ENCODE results near the gene TNNI3K.
"Not testable (repeated sequence)": the region's sequence is repeated elsewhere in the genome, so short reads cannot be mapped to it uniquely, and the experiment has no call there.

The TNNI3K gene, protein sequence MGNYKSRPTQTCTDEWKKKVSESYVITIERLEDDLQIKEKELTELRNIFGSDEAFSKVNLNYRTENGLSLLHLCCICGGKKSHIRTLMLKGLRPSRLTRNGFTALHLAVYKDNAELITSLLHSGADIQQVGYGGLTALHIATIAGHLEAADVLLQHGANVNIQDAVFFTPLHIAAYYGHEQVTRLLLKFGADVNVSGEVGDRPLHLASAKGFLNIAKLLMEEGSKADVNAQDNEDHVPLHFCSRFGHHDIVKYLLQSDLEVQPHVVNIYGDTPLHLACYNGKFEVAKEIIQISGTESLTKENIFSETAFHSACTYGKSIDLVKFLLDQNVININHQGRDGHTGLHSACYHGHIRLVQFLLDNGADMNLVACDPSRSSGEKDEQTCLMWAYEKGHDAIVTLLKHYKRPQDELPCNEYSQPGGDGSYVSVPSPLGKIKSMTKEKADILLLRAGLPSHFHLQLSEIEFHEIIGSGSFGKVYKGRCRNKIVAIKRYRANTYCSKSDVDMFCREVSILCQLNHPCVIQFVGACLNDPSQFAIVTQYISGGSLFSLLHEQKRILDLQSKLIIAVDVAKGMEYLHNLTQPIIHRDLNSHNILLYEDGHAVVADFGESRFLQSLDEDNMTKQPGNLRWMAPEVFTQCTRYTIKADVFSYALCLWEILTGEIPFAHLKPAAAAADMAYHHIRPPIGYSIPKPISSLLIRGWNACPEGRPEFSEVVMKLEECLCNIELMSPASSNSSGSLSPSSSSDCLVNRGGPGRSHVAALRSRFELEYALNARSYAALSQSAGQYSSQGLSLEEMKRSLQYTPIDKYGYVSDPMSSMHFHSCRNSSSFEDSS

DNA sequence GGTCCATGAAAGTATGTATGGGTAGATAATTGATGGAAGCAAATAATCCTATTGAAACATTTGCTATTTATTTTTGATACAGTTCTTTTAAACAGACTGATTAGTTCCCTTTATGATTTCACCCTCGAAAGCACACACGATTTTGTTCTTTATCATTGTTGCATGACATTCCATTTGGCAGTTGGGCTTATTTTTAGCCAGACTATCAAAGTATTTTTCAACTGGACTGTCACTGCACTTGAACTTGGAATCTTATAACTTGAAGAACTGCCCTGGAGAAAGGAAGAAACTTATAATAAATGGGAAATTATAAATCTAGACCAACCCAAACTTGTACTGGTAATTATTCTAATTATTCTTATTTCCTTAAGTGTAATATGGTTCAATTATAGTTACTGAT is at the start of gene TNNI3K:
TNNI3K (plus strand) TSS at position 235 of the 400 bp plus-strand sequence; CDS start at position 300, 65 bp downstream.
- intact Hi-C loops (cut with DNase I): no loop called here
- no peak for DNase-seq

DNA sequence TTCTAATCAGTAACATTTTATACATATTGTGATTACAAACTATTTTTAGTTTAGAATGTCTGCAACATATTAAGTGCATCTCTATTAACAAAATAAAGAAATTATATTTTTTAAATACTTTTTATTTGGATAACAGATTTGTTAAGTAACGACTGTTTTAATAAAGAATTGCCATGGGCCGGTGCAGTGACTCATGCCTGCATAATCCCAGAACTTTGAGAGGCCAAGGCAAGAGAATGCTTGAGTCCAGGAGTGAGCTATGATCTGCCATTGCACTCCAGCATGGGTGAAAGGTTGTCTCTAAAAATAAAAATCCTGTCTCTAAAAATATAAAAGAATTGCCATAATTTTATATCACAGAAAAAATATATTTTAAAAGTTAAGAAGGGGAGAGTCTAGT is 41.3 kb upstream of the TNNI3K start:
- intact Hi-C loops (cut with DNase I): no loop called here
- DNase-seq: no peak

DNA sequence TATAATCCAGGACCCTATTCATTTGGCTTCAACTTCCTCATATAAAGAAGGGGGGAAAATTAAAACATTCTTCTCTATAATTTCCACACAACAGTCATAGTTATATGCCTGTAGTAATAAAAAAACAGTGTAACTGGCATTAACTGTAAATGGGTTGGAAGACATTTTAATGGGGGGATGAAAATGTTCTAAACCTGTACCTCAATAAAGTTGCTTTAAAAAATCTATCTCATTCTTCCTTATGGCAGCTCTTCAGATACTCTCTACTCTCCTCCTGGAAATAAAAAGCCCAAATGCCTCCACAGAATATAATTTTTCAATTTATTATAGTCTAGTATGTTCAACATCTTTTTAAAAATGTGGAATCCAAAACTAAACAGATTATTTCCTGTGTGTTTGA is 39.8 kb upstream of the TNNI3K start:
- intact Hi-C loops (cut with DNase I): no loop called here
- no peak for DNase-seq

DNA sequence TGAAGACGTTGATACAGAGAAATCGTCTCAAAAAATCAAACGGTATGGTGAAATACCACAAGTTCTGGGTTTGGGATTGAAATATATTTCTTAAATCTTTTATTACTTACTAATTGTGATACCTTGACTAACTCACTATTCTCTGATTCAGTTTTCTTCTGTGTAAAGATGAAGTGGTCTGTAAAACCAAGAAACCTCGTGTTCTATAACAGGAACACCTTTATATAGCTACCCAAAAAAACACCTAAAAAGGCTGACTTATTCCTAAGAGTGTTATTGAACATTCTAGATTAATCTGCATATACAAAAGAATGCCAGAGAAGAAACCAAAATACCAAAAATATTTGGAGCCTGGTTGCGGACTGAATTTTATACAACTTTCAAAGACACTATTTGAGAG is 37.9 kb upstream of the TNNI3K start:
- intact Hi-C loops (cut with DNase I): no loop called here
- DNase-seq: no peak

DNA sequence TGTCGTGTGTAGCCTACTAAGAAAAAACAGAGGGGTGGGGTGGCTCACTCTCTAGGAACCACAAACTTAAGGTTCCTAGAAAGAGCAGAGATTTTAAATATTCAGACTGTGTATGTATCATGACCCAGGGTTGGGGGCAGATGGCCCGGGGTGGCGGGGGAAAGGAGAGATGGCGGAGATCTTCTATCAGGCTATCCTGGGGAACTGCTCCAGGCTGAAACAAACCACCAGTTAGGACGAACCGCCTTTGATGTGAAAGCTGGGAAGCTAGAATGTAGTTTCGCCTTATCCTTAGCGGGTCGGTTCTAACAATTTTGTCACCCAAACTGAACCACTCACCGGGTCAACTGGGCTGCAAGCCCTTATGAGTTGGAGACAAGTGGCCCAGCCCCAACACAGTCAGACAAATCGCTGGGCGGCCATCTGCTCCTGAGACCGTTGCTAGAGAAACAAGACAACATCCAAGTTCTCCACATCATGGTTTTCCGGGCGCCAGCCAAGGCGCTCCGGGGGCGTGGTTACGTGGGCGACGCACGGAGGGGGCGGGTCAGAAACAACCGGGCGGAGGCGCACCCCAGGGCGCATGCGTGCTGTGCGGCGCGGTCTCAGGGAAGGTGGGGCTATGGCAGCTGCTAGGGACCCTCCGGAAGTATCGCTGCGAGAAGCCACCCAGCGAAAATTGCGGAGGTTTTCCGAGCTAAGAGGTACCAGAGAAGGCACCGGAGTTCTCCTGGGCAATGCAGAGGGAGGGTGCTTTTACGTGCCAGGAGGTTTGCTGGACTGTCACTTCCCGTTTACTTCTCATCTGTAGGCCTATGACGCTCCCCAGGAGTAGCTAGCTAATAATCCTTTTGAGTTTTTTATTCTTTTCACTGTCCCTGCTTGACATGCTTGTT is 37.3 kb upstream of the TNNI3K start, which contains the start of the genes FPGT and LRRIQ3:
FPGT (plus strand) TSS at position 586 of the 896 bp plus-strand sequence; CDS start at position 623, 37 bp downstream.
LRRIQ3 (minus strand) TSS at position 520 of the 896 bp plus-strand sequence. CDS start 14,492 bp downstream, outside the sequence.
- DNase-seq: peak; percentile 89 to 99 (median 93)
- intact Hi-C loops (cut with DNase I): no loop called here

DNA sequence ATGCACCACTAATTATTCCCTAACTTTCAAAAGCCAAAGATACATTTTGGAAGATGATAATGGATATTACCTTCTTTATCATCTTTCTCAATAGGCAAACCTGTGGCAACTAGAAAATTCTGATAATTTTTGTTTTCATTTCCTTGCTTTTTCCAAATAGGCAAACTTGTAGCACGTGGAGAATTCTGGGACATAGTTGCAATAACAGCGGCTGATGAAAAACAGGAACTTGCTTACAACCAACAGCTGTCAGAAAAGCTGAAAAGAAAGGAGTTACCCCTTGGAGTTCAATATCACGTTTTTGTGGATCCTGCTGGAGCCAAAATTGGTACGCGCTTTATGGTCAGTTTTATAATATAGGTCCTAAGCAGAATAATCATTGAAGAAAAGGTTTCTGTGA is 35.7 kb upstream of the TNNI3K start:
- no peak for DNase-seq
- intact Hi-C loops (cut with DNase I): no loop called here

DNA sequence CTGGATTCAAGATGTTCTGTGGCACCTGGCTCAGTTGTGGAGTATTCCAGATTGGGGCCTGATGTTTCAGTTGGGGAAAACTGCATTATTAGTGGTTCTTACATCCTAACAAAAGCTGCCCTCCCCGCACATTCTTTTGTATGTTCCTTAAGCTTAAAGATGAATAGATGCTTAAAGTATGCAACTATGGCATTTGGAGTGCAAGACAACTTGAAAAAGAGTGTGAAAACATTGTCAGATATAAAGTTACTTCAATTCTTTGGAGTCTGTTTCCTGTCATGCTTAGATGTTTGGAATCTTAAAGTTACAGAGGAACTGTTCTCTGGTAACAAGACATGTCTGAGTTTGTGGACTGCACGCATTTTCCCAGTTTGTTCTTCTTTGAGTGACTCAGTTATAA is 29.9 kb upstream of the TNNI3K start:
- no peak for DNase-seq
- intact Hi-C loops (cut with DNase I): no loop called here

DNA sequence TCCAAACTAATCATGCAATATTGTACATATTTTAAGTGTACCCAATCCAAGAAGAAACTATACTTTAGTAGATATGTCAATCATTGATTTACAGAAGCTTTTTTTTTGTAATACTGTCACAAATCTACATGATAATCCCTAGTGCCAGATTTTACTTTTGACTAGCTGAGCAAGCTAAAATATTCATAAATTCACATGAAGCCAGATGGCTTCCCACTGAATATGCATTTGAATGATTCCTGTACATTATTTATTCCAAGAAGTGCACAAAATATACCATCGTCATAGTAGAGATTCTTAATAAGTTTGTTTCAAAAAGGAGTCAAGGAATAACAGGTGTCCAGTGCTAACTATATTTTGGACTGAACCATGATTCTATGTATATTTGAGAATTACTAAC is 20.0 kb upstream of the TNNI3K start:
- DNase-seq: no peak
- intact Hi-C loops (cut with DNase I): no loop called here

DNA sequence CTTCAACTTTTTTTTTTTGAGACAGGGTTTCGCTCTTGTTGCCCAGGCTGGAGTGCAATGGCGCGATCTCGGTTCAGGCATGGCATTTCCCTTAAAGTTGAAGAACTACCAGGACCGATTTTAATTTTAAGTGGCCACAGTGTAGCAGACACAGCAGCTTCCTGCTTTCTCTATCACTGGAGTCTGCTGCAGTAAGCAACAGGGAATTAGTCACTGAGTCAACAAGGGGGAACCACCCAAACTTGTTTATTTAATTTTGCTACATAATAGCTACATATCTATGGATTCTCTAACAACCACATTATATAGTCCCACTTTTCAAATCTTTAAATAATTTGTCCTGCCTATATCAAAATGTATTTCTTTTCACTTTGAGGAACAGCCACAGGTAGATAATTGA is 12.5 kb upstream of the TNNI3K start:
- intact Hi-C loops (cut with DNase I): no loop called here
- no peak for DNase-seq

DNA sequence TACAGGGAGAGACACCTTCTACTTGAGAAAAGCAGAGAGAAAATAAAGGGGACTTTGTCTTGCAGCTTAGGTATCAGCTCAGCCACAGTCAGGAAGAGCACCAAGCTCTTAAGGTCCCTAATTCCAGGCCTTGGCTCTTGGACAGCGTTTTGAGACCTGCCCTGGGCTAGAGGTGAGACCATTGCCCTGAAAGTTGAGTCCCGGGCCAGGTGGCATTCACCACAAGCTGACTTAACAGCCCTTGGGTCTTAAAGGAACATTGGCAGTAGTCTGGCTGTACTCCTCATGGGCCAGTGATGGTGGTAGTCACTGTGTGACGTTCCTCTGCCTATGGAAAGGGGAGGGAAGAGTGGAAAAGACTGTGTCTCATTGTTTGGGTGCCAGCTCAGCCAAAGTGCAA is 11.7 kb upstream of the TNNI3K start:
- peak in 1 of 10 donors; percentile 20 for DNase-seq
- intact Hi-C loops (cut with DNase I): no loop called here

DNA sequence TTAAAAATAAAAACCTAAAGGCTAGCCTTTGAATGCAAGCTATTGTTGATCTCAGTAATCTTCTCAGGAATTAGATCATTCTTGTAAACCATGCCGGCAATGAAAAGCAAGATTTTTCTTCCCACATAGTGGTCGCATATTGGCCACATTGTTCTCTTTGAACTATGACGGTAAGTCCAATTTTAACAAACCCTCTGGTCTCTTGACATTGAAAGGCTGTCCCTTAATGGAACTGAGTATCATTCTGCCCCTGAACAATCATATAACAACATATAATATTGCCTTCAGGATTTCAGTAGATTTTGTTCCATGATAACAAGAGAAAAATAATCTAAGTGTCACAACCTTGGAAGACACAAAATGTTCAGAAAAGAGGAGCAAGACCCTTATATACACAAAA is 1.3 kb downstream of the TNNI3K start:
- intact Hi-C loops (cut with DNase I): no loop called here
- no peak for DNase-seq

DNA sequence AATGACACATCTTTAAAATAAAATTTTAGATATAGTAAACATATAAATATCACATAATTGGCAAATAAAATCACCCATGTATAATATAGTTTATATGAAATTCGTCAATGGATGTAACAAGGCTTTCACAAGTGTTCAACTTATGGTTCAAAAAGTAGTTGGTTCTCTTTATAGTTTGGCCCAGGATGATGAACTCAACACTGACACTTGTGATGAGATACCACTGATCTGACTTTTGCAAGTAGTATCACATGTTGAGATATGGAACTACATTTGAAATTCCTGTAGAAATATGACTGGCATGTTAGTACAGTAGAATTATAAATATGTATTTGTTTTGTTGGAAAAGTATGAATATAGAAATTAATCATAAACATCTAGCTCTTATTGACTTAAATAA is 1.8 kb downstream of the TNNI3K start:
- intact Hi-C loops (cut with DNase I): no loop called here
- DNase-seq: no peak

DNA sequence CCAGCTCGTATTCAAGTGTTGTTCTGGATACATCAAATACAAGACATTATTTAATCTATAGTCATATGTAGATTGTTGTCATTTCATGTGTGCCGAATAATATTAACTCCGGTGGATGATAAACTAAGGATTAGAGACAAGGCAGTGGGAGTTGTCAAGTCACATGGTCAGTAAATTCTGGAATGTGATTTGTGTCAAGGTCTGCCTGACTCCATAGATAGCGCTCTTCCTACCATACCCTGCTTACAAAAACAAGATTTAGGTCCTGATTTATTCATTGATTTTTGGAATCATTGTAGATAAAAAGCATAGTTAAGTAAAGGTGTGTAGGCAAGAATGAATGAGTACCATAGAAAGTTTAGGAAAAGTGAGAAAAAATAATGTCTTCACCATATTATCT is 2.6 kb downstream of the TNNI3K start:
- intact Hi-C loops (cut with DNase I): no loop called here
- no peak for DNase-seq

DNA sequence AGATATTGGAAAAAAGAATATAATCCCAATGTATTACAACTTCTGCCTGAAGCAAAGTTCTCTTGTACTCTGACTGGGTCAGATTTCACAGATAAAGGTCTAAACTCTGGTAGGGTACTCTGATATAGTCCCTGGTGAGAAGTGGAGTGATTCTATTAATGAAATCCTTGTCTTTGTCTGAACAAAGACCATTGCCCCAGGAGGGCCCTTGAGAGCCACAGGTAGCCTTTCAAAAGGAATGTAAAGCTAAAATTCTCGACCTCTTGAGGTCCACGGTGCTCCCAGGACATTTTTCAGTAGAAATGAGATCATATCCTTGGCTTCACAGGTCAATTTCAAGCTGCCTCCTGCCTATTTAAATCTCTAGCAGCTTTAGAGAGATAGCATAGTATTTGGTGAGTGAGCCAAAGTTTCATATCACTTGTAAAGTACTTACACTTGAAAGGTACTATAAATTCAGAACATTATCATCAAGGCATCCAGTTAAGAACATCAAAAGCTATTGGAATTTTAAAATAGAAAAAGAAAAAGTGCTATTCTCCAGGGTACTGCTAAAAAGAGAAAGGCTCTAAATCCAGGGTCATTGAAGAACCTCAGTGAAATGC is 10.1 kb downstream of the TNNI3K start:
- no peak for DNase-seq
- intact Hi-C loops (cut with DNase I): no loop called here

DNA sequence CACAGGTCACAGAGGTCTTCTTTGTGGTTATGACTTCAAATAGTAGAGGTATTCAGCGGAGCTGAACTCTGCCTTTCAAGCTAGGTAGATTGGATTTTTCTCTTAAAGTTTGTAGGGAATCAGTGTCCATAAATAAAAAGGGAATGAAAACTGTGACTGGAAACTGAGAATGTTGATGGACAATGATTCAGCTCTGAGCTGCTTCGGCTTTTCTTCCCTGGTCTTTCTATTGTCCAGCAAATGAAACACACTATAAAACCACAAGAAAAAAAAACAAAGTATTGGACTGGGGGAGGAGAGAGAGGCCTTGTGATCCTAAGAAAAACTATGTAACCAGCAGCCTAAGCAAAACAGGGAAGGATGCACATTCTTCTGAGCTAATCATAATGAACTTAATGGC is 11.1 kb downstream of the TNNI3K start:
- DNase-seq: no peak
- intact Hi-C loops (cut with DNase I): no loop called here

DNA sequence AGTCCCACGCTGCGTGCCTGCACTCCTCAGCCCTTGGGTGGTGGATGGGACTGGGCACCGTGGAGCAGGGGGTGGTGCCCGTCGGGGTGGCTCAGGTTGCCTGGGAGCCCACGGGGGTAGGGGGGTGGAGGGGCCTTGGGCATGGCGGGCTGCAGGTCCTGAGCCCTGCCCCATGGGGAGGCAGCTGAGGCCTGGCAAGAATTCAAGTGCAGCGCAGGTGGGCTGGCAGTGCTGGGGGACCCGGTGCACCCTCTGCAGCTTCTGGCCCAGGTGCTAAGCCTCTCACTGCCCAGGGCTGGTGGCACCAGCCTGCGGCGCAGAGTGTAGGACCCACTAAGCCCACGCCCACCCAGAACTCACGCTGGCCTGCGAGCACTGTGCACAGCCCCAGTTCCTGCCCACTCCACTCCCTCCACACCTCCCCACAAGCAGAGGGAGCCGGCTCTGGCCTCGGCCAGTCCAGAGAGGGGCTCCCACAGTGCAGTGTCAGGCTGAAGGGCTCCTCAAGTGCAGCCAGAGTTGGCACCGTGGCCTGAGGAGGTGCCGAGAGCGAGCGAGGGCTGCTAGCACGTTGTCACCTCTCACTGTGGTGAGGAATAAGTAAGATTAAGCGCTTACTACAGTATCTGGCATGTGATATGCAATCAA is 12.8 kb downstream of the TNNI3K start:
- intact Hi-C loops (cut with DNase I): no loop called here
- DNase-seq: peak in 3 of 10 donors; percentile 40 to 76 (median 72)

DNA sequence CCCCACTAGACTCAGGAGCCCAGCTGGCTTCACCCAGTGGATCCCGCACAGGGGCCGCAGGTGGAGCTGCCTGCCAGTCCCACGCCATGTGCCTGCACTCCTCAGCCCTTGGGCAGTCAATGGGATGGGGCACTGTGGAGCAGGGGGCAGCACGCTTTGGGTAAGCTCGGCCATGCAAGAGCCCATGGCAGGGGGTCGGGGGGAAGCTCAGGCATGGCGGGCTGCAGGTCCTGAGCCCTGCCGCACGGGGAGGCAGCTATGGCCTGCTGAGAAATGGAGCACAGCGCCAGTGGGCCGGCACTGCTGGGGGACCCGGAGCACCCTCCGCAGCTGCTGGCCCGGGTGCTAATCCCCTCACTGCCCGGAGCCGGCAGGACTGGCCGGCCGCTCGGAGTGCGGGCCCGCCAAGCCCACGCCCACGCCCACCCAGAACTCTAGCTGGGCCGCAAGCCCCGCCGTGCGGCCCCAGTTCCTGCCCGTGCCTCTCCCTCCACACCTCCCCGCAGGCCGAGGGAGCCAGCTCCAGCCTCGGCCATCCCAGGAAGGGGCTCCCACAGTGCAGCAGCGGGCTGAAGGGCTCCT is 18.1 kb downstream of the TNNI3K start:
- intact Hi-C loops (cut with DNase I): not testable (repeated sequence)
- DNase-seq: peak in 3 of 10 donors; percentile 52 to 70 (median 63)

DNA sequence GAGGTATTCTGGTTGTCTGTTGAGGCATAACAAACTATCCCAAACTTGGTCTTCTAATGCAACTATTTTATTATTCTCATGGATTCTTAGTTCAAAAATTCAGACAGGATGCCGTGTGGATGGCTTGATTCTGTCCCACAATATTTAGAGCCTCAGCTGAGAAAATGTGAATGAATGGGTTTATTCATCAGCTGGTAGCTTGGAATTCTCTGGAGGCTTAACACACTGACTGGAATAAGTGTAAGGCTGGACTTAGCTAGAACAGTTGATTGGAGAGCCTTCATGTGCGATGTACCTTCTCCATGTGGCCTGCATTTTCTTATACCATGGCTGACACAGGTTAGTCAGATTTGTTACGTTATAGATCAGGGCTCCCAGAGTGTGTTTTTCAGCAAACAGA is 30.8 kb downstream of the TNNI3K start:
- intact Hi-C loops (cut with DNase I): no loop called here
- no peak for DNase-seq

DNA sequence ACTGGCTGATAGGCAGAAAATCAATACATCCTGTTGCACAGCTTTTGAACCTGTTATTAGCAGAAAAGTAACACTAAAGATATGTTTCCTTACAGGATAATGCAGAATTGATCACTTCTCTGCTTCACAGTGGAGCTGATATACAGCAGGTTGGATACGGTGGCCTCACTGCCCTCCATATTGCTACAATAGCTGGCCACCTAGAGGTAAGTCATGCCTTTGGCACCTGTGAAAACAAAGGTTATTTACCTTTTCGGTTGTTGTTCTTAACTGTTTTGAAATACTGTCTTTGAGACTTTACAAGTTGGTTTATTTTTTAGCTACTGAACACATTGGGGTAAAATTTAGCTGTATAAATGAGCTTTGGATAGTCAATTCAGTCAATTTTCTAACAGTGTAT is 36.3 kb downstream of the TNNI3K start:
- DNase-seq: no peak
- intact Hi-C loops (cut with DNase I): no loop called here

All from posterior cingulate gyrus (tissue), 11 donors.